Kidney capillary endothelial cell (primary cell): Measurements from ENCODE around the gene NUP210.
A peak's percentile ranks its signal among the peaks of the same experiment; 100 is the strongest.

Source experiments
- DNase-seq: peaks from one replicate; pipeline ENCODE4 v3.0.0-alpha.2; 2018; ENCODE audit warnings: low spot score

The NUP210 gene

GRCh38 chr3:13373975-13374586 is 46.0 kb downstream of the NUP210 start:
- no peak for DNase-seq

- DNase-seq = no peak
Observed at GRCh38 chr3:13372656-13373055, 47.5 kb downstream of the NUP210 start.

- DNase-seq = no peak
Observed at GRCh38 chr3:13372126-13372525, 48.0 kb downstream of the NUP210 start.

- DNase-seq = no peak
Observed at GRCh38 chr3:13371100-13372075, 48.7 kb downstream of the NUP210 start.

GRCh38 chr3:13370609-13371008 is 49.5 kb downstream of the NUP210 start:
- no peak for DNase-seq

GRCh38 chr3:13370055-13370454 is 50.1 kb downstream of the NUP210 start:
- DNase-seq = no peak

GRCh38 chr3:13368834-13369233 is 51.3 kb downstream of the NUP210 start:
- DNase-seq = no peak

GRCh38 chr3:13367728-13368127 is 52.4 kb downstream of the NUP210 start:
- DNase-seq = no peak

GRCh38 chr3:13365390-13366379 is 54.4 kb downstream of the NUP210 start:
- no peak for DNase-seq

- DNase-seq = no peak
Observed at GRCh38 chr3:13364602-13365271, 55.4 kb downstream of the NUP210 start.

- no peak for DNase-seq
Observed at GRCh38 chr3:13362551-13362950, 57.6 kb downstream of the NUP210 start.

GRCh38 chr3:13359916-13360315 is 60.2 kb downstream of the NUP210 start:
- no peak for DNase-seq

- DNase-seq = no peak
Observed at GRCh38 chr3:13358643-13359042, 61.5 kb downstream of the NUP210 start.

GRCh38 chr3:13358051-13358450 is 62.1 kb downstream of the NUP210 start:
- DNase-seq = no peak

GRCh38 chr3:13357074-13357473 is 63.0 kb downstream of the NUP210 start:
- no peak for DNase-seq

- no peak for DNase-seq
Observed at GRCh38 chr3:13353936-13354542, 66.1 kb downstream of the NUP210 start.

- no peak for DNase-seq
Observed at GRCh38 chr3:13353506-13353905, 66.6 kb downstream of the NUP210 start.

GRCh38 chr3:13352621-13353131 is 67.4 kb downstream of the NUP210 start:
- peak; percentile 68 for DNase-seq

- no peak for DNase-seq
Observed at GRCh38 chr3:13349823-13350222, 70.3 kb downstream of the NUP210 start.

GRCh38 chr3:13348661-13349396 is 71.3 kb downstream of the NUP210 start:
- no peak for DNase-seq
